Endometrial microvascular endothelial cells (primary cell): ENCODE results near the gene ABCA4. TPM values are rescaled to one million over a fixed set of nuclear protein-coding genes. Genes with fewer than 3 reads are reported as not detected.
"Not testable (repeated sequence)": the region's sequence is repeated elsewhere in the genome, so short reads cannot be mapped to it uniquely, and the experiment has no call there.

ENCODE experiments used
- in situ Hi-C: cut with HindIII; loops from 2 replicates; pipeline ENCODE4 v1.10.0; 2017; ENCODE audit warnings: low sequenced_read_pairs, low pct_unique_long_range_greater_than_20kb; ENCODE audit errors: inconsistent ontology term
- total RNA-seq: library from RNA; depleted of rRNA; stranded (reverse); fragments of >200 nt; gene quantifications from one replicate; pipeline ENCODE4 v1.2.3, GENCODE V29; 2015; ENCODE audit errors: inconsistent ontology term

The ABCA4 gene
- total RNA-seq, 1 donor from 2014 or later: 0.09 TPM

DNA sequence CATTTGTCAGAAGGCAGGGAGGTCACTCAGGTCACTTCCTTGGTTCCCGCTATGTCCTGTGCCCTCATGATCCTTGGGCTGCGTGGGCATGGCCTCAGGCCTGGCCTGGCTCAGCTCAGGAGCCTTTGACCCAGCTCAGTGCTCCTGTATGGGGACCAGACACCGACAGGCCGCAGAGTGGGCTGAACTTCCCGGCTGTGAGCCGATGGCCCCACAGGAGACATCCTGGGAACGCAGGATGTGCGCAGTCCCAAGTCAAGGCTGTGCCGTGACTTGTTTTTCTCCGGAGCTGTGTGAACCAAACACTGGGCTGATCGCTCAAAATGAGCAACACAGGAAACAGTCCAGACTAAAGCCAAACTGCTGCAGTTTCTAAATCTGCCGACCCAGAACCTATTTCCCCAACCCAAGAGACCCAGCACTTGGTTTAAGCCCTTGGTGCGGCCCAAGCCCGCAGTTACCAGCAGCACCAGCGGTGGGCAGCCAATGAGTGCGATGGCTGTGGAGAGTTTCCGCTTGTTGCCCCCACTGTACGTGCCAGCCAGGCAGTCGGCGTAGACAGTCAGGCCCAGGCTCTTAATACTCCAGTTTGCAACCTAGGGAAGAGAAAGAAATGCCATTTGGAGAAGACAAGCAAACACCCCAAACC, 119.4 kb downstream of the ABCA4 start:
- in situ Hi-C loops: no loop called here

DNA sequence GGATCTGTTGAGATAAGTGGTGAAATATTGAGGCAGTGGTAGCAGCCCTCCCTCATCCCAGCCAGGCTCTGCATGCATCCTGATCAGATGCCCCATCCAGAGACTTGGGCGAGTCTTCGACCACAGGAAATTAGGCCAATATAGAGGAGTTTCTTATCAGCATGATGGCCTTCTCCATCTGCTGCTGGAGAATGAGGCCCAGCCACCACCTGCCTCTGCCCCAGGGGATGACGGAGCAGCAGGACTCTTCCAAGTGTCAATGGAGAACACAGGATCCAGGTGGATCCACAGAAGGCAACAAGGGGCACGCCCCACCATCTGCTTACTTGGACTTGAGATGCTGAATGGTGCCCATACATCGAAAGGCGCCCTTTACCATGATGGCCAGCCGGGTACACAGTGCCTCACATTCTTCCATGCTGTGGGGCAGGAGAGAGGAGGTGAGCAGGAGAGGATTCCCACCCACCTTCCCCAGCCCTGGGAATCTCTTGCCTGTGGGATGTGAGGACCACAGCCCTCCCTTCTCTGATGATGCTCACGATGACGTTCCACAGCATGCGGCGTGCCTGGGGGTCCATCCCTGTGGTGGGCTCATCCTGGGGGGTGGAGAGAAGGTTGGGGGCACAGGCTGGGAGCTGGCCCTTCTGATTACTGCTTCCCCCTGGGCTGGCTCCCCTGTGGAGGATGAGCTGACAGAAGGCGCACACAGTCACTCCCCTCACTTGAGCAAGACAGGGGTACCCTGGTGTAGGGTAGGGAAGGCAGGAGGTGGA, 120.3 kb downstream of the ABCA4 start:
- in situ Hi-C loops: no loop called here

DNA sequence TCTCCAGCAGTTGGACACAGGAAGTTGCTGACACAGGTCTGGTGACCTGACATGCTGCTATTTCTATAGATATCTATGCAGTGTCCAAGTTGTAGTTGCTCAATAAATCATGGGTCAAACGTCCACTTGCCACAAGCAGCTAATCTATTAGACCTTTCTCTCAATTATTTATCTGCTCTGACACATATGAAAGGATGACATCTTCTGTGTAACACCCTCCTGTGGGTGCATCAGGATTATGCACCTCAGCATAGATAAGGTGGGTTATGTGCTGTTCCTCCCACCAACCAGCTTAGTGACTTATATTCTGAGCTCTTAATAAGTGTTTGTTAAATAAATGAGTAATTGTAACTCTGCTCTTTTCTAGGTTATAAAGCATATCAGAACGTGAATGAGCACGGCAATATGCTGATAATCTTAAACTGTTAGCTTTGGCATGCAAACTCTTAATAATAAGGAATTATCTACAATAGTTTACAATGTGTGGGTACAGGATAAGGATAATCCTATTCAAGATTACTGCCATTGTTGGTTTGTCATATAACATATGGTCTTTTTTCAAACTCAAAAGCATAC, 121.0 kb downstream of the ABCA4 start:
- in situ Hi-C loops: no loop called here

DNA sequence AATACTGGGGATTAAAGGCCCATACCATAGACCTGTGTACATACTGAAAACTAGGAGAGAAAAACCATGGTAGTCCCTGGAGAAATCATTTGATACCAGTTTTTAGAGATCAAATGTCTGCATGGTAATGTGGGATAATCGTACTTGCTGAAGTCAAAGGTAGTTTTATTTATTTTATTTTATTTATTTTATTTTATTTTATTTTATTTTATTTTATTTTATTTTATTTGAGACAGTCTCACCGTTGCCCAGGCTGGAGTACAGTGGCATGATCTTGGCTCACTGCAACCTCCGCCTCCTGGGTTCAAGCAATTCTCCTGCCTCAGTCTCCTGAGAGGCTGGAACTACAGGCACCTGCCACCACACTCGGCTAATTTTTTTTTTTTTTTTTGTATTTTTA, 122.4 kb downstream of the ABCA4 start:
- in situ Hi-C loops: not testable (repeated sequence)

DNA sequence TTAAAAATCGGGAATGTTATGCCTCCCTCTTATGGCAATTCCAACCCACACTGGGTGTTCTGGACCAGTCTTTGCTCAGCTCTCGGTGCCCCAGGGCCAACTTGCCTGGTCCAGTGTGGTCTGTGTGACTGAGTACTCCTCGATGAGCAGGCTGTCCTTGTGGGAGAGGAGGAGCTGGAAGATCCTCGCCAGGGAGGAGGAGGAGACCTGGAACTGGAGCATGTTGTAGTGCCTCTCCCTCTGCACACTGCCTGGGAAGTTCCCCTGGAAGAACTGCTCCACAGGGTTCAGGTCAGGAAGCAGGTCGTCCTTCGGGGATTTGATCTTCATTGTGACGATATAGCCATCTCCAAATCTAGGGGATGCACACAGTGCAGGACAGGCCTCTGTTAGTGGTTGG, 123.2 kb downstream of the ABCA4 start:
- in situ Hi-C loops: no loop called here

DNA sequence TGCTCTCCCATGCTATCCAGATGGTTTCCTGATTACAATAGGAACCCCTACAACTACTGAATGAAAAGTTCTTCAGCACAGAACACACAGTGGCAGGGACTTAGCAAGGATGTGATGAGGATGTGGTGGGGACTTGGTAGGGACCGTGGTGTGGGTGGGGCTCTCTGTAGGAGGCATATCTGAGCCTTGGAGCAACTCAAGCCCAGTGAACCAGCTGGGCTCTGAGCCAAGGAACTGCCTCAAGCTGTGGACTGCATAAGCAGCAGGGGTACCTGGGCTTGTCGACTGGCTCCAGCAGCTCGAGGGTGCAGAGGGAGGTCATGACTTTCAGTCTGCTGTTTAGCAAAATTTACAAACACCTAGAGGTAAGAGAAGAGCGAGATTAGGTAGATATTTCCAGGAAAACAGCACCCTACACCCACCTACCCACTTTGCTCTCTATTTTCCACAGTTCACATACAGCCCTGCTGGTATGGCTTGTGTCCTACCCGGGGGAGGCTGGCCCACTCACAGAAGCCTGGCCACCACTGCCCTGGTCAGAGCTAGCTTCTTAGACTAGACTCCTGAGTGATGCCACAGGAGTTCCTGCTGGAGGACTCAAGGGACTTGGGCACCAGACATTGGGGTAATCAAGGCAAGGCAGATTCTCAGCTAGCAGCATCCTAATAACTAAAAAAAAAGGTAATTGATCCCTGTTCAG, 125.0 kb downstream of the ABCA4 start:
- in situ Hi-C loops: no loop called here

DNA sequence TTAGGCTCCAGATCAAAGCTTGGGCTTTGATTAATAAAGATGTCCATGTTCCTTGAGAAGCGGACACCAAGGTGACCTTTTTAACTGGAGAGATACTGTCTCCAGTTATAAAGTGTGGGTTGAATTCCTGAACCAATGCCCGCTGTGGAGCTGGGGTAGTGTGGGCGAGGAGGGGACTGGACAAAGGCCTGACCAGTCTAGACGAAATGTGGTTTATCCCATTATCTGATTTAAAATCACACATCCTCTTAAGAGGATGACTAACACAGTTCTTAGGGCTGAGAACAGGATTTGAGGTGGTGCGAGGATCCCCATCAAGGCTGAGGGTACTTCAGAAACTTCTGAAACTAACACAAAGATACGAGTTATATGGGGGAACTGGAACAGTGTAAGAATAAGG, 127.2 kb downstream of the ABCA4 start:
- in situ Hi-C loops: no loop called here

DNA sequence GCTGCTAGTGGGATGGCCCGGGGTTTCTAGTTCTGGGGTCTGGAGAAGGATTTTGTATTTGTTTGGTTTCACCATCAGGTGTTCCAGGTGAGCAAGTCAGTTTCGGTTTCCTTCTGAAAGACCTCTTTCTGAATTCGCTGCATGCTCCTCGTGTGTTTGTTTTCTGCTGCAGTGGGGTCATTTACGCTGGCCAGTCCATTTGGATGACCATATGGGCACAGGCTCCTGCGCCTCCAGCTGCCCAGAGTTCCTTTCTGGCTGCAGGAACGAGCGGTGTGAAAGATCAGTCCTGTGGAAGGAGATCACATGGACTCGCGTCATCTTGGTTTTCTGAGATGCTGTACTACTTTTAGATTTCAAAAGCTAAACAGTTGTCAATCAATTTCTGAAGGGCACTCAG, 128.0 kb downstream of the ABCA4 start:
- in situ Hi-C loops: no loop called here

DNA sequence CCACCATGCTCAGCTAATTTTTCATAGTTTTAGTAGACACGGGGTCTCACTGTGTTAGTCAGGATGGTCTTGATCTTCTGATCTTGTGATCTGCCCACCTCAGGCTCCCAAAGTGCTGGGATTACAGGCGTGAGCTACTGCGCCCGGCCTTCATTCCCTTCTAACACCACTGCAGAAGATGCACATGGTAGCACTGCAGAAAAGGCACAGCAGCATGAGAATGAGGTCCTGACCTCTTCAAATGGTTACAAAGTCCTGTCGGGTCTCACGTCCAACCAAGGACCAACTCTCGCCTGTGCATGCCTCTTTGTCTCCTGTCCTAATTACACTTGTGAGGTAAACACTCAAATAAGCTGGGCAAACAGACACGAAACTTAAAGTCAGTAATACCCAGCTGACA, 128.8 kb downstream of the ABCA4 start:
- in situ Hi-C loops: no loop called here

DNA sequence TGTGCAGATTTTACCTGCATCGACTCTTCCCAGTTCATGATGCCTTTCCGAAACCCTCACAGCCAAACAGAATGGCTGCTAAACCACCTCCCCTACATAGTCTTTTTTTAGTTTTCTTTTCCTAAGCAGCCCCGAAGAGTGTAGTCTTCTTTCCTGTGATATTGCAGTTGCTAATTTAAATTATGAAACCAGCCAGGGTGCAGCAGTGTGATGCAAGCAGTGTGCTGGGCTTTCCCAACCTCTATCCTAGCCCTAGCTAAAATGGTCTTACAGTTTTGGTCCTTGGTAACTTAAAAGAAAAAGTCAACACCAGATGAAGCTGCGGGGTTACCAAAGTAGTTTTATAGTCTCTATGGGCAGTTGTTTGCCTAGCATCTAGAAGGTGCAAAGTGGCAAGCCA, 129.7 kb downstream of the ABCA4 start:
- in situ Hi-C loops: no loop called here

DNA sequence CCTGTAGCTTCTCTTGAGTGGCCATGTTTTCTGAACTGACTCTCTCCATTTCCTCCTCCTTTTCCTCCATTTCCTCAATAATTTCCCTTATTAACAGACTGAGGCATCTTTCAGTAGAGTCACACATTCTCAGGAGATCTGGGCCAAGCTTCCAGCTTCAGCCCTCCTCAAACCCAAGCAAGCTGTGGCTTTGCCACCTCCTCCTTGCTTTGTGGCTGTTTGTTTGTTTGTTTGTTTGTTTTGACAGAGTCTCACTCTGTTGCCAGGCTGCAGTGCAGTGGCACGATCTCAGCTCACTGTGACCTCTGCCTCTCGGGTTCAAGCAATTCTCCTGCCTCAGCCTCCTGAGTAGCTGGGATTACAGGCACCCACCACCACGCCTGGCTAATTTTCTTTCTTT, 130.5 kb downstream of the ABCA4 start:
- in situ Hi-C loops: not testable (repeated sequence)

DNA sequence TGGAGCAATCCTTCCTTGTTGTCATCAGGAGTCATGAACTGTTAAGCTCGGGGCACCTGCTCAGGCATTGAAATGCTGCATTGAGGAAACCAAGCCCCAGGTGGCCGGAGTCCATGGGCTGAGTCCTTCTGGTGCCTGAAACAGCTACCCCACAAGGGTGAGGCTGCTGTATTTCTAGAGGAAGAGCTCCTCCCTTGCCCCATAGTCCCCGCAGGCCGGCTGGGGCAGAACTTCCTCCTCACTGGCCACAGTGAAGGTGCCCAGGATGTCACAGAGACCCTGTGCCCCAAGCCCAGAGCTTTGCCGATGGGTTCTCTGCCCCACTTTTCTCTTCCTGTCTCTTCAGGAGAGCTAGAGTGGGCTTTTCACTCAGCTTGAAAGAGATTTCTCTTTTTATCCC, 130.9 kb downstream of the ABCA4 start:
- in situ Hi-C loops: no loop called here

DNA sequence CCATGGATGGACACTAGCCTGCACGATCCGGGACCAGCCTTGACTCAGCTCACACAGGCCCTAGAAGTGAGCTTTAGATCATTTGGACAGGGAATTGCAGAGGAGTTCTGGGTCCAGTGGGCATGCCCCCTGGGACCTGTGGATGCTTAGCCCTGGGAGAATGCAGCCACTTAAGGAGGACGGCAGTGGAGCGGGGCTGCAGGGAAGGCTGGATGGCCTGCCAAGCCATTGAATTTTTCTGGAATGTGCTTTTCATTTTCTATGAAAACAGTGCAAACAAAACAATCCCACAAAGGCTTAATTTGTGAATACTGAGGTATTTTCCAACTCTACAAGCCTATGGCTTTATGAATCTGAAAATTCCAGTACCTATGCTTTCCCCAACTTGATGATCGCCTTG, 131.3 kb downstream of the ABCA4 start:
- in situ Hi-C loops: no loop called here

DNA sequence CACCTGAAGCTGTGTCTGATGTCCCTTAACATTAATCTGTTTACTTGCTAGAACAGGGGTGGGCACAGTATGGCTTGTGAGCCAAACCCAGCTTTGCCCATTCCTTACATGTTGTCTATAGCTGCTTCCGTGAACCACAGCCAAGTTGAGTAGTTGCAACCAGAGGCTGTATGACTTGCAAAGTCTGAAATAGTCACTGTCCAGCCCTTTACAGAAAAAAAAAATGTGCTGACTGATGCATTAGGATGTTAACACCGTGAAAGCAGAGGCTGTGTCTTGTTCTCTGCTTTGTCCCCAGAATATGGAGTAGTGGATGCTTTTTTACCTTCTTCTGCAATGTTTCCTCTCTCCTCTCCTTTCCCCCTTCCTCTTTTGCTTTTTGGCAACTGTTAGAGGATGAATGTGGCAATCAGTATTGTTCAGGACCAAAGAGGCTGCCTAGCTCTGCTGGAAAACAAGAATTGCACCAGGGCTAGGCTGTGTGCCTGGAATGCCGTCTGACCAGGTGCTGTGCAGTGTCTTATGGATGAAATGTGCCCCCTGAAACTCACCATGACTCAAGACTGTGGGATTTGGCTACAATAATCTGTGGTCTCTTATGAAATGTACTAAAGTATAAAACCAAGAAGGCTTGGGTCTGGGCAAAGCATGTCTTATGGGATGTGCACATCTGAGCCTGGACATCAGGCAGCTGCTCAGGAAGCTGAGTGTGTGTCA, 132.2 kb downstream of the ABCA4 start:
- in situ Hi-C loops: no loop called here

DNA sequence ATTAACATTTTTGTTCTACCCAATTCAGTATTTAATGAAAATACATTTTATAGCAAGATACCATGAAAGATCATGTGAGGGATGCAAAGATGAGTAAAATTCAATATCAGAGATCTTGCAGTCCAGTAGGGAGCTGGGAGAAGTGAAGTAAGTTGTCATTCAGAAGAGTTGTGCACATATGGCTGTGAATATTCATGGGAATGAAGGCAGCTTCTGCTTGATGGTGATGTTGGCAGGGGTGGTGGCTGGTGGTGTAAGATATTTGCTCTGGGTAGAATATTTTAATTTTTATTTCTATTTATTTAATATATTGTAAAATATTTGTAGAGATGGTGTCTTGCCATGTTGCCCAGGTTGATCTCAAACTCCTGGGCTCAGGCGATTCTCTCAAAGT, 139.7 kb downstream of the ABCA4 start:
- in situ Hi-C loops: no loop called here

DNA sequence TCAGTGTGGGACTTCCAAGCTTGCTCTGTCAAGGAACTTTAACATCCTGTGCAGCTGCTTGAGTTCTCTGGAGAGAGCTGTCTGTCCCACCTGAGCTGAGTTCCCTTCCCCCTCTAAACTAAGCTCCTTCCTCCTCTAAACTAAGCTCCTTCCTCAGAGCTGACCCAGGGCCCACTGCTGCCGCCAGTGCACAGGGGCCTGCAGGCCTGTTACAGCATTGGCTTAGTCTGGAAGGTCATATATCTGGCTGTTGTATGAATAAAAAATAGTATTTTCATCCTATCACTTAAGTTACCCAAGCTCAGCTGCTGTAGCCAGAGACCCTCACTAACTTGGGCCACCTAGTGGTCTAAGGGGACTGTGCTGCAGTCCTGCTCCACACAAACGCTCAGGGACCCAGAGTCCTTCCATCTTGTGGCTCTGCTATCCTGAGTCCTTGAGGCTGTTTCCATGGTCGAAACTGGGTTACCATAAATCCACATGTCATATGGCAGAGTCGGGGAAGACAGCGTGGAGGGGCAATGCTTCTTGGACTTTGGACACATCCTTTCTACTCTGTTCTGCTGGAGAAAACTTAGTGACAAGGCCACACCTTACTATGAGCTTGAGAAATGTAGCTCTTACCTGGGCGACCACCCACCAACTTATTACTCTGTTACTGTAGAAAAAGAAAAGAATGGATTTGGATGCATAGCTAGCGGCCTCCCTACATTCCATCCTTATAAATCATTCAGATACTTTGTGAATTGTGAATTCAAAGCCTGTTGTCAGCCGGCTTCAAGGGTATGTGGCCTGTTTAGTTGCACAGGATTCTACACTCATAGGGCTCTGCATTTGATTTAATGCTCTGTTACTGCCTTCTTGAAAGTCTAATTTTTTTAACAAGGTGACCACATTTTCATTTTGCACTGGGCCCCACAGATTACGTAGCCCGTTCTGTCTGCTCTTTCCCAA, 140.4 kb downstream of the ABCA4 start:
- in situ Hi-C loops: no loop called here

DNA sequence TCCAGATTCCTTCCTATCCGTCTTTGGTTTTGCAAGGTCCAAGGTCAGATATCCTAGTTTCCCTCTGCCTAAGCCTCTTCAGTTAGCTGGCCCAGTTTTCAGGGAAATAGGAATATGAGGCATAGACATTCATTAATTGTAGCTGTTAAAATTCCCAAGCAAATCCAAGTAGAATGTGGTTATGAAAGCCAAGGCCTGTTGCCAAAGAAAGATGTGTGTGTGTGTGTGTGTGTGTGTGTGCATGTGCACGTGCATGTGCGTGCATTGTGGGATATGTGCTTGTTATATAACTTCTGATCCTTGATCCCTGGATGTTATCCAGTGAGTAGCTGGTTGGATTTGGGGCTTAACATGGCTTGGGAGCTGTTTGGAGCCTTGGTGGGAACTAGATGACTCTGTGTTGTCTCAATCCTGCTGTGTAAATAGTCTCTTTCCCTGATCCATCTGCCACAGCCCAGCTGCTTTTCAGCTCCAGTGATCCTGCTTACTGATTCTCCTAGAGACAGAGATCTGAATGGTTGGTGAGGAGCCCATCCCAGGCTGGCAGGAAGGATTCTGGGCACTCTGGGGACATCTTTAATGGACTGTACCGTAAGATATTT, 141.1 kb downstream of the ABCA4 start:
- in situ Hi-C loops: no loop called here
